CD4-positive, alpha-beta T cell treated with Interleukin-21 for 1 hour (primary cell): ENCODE data around the gene PLSCR1.
"Not testable (repeated sequence)": the region's sequence is repeated elsewhere in the genome, so short reads cannot be mapped to it uniquely, and the experiment has no call there.

Experiments used
- DNase-seq: peaks from one replicate; pipeline ENCODE4 v3.0.0-alpha.2; 2020

Gene PLSCR1

DNA sequence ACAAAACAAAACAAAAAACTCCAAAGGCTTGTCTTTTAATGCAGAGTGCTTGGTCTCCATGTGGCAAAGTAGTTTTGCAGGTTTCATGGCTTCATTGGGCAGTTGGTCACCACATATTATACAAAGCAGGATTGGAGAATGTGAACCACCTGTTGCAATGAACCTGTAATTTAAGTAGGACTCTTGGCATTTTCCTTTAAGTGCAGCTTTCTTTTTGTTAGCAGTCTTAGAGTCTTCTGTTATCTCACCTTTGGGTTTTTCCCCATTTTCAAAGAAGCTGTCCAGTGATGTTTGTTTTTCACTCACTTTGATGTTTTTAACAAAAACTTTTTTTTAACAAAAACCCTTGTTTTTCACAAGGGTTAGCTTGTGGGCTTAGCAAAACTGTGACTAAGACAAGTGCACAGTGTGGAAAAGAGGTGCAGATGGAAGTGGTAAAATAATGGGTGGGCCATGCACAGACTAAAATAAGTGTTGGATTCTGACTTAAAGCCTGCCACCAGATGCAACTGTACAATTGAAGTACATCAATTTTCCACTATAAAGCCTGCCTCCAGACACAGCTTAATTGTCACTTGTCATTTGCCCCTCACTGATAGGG lies 2.9 kb upstream of the PLSCR1 start:
- DNase-seq: no peak

- DNase-seq: no peak
These were observed 2.1 kb upstream of the PLSCR1 start for GRCh38 chr3:146546366-146546965.

- DNase-seq: no peak
These were observed 622 bp upstream of the PLSCR1 start for GRCh38 chr3:146544929-146545528.

GRCh38 chr3:146543461-146544001 lies 876 bp downstream of the PLSCR1 start:
- peak; percentile 30 for DNase-seq

DNA sequence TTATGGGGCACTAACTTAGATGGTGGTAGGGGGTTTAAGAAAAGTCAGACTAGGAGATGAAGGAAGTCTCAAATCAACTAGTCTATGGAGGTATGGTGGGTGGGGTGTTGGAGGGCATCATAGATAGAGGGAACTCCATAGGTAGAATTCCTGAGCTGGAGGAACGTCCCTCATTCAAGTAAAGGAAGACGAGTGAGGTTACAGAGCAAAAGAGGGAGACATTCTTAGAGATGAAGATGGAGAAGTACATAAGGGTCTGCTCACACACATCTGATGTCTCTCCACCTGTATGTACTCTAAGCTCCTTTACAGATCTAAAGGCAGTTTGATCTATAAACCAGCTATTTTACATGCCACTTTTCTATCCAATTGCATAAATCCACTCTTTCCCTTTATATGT lies 1.4 kb downstream of the PLSCR1 start:
- DNase-seq: no peak

DNA sequence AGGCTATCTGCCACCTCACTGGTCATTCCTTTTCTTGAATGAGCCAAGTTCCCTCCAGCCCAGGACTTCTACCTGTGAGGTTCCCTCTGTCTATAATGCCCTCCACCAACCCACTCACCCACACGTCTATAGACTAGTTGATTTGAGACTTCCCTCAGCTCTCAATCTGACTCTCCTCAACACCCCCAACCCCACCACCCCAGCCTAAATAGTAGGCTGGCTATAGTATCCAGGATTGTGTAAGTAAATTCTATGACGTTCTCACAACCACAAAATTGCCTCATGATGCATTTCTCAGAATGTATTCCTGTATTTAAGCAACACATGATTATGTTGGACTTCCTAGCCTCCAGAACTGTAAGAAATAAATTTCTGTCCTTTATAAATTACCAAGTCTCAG lies 2.2 kb downstream of the PLSCR1 start:
- DNase-seq: peak; percentile 20

DNA sequence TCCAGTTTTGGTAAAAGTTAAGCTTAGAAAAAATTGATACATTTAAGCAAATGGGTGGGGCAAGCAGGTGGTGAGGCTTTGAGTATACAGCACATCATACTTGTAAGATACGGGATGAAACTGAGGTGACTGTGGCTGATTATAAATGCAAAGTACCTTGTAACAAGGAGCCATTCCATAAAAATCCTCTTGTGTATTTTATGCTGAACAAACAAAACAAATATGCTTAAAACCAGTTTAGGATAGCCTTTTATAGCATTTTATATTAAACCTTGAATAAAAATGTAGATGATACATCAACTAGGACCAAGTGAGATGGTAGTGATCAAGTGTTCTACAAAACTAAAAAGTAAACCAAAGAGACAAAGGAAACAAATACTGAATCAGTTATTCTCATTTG lies 3.4 kb downstream of the PLSCR1 start:
- DNase-seq: no peak

DNA sequence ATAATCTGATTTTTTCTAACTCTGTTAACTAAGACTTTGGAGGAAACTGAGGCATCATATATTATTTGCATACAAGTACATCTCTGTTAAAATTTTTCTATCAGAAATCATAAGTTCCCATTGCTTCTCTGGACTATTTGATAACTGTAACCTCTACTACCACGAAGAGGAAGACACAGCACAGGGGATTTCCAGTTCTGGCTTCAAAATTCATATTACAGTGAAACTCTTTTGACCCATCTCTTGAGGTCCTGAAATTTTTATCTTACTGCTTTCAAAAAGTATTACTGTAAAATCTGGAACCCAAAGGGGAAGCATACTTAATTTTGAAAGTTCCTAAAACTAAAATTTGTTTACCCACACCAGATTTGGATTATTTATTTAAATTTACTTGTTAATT lies 4.2 kb downstream of the PLSCR1 start:
- DNase-seq: no peak

- no peak for DNase-seq
These were observed 5.1 kb downstream of the PLSCR1 start for GRCh38 chr3:146539315-146539714.

- no peak for DNase-seq
These were observed 6.8 kb downstream of the PLSCR1 start for GRCh38 chr3:146537603-146538002.

- no peak for DNase-seq
These were observed 7.7 kb downstream of the PLSCR1 start for GRCh38 chr3:146536681-146537080.

DNA sequence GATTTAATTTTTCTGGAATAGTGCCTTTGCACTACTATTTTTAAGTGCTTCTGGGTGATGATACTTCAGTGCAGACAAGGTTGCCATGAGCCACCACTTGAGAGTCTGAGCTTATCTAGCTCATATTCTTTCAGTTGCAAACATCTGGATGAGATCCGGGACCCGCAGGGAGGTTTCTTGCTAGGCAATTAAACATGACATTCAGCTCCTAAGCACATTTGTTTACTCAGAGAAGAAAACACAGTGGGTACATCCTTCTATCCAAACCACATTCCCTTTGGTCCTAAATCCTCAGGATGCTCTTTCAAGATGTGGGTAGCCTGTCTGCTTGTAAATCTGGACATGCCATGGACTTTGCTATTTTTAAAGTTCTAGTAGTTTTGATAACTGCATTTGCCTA lies 12.0 kb downstream of the PLSCR1 start:
- DNase-seq: no peak

DNA sequence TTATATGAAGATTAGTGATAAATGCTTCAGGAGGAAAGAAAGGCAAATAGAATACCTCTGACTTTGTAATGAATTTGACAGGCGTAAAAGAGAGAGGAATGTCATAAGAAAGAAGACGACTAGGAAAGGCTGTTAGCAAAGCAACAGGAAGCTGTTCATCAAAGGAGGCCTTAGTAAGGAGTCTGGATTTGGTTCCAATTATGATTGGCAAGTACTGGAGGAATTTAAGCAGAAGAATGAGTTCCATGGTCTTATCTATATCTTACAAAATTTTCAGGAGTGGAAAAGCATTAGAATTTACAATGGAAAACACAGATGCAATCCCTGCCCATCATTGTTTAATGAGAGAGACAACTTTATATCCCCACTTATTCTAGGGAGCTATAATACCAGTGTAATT lies 13.8 kb downstream of the PLSCR1 start:
- DNase-seq: no peak

- no peak for DNase-seq
These were observed 15.4 kb downstream of the PLSCR1 start for GRCh38 chr3:146529021-146529420.

GRCh38 chr3:146524961-146525360 lies 19.4 kb downstream of the PLSCR1 start:
- no peak for DNase-seq

GRCh38 chr3:146523531-146523930 lies 20.9 kb downstream of the PLSCR1 start:
- DNase-seq: no peak

- not testable (repeated sequence) for DNase-seq
These were observed 21.9 kb downstream of the PLSCR1 start for GRCh38 chr3:146522174-146523158.

- DNase-seq: no peak
These were observed 23.0 kb downstream of the PLSCR1 start for GRCh38 chr3:146521394-146521793.

DNA sequence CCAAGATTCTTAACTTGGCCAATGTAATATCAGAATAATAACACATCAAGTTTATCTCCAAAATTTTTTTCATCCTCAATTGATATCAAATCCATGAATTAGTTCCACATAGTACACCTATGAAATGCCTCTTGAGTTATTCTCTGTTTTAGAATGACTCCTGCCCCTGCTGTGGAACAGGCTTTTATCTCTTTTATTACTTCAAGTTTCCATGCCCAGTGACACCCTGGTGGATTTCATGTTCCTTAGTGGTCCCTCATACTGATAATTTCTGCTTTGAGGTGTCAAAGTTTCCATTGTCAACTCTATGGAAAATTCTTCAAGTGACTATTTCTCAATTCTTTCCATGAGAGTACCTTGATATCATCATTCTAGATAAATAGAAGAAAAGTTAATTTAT lies 24.6 kb downstream of the PLSCR1 start:
- DNase-seq: no peak

DNA sequence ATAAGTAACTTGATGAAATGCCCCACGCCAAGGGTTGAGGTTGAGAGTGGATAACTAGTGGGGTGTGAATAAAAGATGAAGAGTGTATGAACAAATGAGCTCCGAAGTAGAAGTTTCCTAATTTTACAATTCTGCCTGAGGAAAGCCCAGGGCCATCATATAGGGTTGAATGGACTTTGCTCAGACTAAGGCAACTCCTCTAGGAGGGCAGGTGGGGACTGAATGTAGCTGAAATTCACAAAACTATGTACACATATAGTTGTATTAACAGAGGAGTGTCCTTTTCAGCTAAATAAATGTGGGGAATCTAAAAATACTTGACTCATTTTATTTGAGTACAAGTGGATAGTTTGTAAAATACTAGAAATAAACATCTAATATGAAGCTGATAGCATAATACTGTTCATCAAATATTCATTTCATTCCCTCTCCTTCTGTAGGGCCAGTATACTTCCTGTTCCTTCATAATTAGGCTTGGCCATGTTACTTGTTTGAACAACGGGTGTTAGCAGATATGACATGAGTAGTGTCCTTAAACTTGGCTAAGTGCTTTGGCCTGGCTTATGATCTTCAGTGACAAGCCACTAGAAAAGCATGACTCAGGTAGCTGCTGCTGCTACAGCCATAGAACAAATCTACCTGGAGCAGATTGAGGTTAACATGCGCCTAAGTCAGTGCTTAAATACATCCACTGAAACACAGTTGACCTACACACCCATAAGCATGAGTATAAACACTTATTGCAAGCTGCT lies 26.5 kb downstream of the PLSCR1 start:
- no peak for DNase-seq

DNA sequence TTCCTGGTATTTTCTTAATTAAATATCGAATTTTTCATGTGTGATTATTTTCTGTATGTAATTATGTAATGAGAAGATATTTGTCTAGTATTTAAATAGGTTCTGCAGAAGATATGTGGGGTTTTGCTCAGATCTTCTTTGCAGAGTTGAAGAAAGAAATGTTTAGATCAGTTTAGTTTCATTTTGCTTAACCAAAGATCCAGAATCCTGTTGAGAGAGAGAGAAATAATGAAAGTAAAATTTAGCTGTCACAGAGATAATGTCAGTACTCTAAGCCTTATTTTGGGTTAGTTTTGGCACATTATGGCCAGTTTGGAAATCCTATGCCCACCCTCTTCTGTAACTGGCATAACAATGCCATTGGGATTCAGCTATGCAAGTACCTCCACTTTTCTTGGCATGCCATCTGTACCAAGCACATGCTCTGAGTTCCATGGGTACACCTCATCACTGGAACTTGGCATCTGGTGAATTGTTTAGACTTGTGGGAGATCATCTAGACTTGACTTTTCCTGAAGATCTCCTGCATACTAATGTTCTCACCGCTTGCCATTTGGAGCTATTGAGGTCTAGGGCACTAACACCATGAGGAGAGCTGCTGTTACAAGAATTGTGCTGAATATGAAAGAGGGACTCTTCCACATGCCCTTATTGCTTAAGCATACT lies 30.9 kb downstream of the PLSCR1 start:
- DNase-seq: no peak
